ENCODE data around the gene ZBTB48. TPM values are rescaled to one million over a fixed set of nuclear protein-coding genes. Genes with fewer than 3 reads are reported as not detected.

The ZBTB48 gene
- total RNA-seq, 1 donor from 2014 or later = 20.7 TPM

DNA sequence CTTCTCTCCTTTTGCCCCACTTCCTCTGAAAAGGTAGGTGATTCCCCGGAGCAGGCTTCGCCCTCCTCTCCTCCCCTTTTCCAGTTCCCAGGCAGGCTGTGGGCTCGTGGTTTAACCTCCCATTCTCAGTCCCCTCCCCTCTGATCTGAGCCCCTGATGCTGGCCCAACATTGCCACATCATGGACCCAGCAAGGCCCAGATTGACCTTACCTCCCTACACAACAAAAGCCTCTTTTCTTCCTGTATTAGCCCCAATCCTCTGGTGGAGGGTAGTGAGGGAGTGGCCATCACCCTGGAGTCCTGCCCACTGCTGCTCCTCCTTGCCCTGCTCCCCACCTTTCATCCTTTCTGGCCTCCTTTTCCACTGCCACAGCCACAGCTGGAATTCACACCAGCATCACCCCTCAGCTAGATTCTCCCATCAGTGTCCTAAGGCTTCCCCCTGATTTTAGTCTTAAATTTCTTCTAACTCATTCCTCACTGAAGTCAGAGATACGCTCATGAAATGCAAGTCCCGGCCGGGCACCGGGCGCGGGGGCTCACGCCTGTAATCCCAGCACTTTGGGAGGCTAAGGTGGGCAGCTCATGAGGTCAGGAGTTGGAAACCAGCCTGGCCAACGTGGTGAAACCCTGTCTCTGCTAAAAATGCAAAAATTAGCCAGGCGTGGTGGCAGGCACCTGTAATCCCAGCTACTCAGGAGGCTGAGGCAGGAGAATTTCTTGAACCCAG is 7.0 kb upstream of the ZBTB48 start:
- DNase-seq (ENCODE audit: extremely low read depth, low read depth, low spot score) = no peak

DNA sequence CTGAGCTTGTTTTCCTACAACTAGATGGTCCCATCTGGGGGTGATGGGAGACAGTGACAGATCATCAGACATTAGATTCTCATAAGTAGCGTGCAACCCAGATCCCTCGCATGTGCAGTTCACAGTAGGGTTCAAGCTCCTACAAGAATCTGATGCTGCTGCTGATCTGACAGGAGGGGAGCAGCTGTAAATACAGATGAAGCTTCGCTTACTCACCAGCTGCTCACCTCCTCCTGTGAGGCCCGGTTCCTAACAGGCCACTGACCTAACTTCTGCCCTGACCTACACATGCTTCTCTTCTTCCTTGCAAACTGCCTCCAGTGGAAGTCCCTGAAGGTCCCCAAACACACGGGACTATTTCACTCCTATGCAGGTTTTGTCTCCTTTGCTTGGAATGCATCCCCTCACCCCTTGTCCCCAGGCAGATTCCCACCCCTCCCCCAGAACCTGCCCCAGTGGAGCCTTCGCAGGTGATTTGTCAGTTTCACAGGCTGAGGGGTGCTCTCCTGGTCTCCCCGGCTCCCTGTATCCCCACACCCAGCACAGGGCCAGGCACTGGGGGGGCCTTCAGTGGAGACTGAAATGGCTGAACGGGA is 5.7 kb upstream of the ZBTB48 start:
- DNase-seq (ENCODE audit: extremely low read depth, low read depth, low spot score) = no peak

DNA sequence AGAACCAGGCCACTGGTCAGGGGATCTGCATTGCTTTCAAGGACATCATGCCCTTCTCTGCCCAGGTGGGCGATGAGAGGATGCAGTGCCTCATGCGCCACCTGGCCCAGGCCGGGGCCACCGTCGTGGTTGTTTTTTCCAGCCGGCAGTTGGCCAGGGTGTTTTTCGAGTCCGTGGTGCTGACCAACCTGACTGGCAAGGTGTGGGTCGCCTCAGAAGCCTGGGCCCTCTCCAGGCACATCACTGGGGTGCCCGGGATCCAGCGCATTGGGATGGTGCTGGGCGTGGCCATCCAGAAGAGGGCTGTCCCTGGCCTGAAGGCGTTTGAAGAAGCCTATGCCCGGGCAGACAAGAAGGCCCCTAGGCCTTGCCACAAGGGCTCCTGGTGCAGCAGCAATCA is 5.0 kb upstream of the ZBTB48 start:
- DNase-seq (ENCODE audit: extremely low read depth, low read depth, low spot score) = no peak

DNA sequence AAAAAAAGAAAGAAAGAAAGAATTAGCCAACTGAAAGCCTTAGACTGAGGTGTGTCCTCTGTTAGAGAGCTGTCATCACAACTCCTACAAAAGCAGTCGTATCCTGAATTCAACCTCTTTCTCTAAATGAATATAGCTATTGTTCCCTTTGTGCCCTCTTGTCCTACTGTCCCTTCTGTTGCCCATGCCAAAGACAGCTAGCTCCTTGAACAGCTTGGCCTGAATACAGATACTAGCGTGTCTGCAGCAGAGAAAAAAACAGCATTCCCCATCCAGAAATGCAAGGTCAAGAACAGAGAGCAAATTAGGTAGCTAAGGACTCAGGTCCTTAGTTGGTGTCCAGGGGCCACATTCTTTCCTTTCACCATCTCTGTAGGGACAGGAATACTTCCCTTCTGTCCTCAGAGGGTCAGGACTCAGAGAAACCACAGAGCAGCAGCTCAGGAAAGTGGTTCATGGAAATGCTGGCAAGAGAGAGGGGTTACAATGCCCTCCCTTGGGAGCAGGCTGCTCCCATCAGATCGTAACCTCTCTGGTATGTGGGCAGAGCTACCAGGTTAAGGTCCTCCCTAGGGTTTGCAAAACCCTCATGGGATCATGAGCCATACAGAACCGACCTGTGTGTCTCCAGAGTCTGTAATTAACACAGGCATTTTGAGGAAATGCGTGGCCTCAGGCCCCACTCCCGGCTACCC is 1.8 kb upstream of the ZBTB48 start:
- DNase-seq (ENCODE audit: extremely low read depth, low read depth, low spot score) = no peak

DNA sequence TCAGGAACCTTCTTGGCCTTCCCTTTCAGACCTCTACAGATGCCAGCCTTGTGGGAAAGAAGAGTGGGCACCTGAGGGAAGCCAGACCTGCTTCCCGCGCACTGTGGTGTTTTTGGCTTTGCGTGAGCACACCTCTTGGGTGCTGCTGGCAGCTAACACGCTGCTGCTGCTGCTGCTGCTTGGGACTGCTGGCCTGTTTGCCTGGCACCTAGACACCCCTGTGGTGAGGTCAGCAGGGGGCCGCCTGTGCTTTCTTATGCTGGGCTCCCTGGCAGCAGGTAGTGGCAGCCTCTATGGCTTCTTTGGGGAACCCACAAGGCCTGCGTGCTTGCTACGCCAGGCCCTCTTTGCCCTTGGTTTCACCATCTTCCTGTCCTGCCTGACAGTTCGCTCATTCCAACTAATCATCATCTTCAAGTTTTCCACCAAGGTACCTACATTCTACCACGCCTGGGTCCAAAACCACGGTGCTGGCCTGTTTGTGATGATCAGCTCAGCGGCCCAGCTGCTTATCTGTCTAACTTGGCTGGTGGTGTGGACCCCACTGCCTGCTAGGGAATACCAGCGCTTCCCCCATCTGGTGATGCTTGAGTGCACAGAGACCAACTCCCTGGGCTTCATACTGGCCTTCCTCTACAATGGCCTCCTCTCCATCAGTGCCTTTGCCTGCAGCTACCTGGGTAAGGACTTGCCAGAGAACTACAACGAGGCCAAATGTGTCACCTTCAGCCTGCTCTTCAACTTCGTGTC is 995 bp upstream of the ZBTB48 start:
- no peak for DNase-seq (ENCODE audit: extremely low read depth, low read depth, low spot score)

DNA sequence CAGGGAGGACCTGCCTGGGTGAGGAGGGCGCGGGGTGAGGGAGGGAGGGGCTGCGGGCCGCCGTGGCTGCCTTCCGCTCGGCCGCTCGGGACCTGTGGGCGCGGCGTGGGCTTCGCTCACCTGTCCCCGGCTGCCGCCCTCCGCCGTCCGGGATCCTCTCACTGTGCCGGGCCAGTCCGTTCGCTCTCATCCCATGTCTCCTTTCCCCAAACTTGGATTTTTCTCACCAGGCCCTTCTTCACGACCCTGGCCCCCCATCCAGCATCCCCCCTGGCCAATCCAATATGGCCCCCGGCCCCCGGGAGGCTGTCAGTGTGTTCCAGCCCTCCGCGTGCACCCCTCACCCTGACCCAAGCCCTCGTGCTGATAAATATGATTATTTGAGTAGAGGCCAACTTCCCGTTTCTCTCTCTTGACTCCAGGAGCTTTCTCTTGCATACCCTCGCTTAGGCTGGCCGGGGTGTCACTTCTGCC is 362 bp downstream of the ZBTB48 start:
- no peak for DNase-seq (ENCODE audit: extremely low read depth, low read depth, low spot score)

DNA sequence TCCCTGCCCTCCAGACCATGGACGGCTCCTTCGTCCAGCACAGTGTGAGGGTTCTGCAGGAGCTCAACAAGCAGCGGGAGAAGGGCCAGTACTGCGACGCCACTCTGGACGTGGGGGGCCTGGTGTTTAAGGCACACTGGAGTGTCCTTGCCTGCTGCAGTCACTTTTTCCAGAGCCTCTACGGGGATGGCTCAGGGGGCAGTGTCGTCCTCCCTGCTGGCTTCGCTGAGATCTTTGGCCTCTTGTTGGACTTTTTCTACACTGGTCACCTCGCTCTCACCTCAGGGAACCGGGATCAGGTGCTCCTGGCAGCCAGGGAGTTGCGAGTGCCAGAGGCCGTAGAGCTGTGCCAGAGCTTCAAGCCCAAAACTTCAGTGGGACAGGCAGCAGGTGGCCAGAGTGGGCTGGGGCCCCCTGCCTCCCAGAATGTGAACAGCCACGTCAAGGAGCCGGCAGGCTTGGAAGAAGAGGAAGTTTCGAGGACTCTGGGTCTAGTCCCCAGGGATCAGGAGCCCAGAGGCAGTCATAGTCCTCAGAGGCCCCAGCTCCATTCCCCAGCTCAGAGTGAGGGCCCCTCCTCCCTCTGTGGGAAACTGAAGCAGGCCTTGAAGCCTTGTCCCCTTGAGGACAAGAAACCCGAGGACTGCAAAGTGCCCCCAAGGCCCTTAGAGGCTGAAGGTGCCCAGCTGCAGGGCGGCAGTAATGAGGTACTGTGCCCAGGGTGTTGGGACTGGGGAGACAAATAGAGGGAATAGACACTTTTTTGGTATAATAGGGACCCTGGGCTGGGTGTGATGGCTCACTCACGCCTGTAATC is 1.0 kb downstream of the ZBTB48 start:
- DNase-seq (ENCODE audit: extremely low read depth, low read depth, low spot score) = no peak

DNA sequence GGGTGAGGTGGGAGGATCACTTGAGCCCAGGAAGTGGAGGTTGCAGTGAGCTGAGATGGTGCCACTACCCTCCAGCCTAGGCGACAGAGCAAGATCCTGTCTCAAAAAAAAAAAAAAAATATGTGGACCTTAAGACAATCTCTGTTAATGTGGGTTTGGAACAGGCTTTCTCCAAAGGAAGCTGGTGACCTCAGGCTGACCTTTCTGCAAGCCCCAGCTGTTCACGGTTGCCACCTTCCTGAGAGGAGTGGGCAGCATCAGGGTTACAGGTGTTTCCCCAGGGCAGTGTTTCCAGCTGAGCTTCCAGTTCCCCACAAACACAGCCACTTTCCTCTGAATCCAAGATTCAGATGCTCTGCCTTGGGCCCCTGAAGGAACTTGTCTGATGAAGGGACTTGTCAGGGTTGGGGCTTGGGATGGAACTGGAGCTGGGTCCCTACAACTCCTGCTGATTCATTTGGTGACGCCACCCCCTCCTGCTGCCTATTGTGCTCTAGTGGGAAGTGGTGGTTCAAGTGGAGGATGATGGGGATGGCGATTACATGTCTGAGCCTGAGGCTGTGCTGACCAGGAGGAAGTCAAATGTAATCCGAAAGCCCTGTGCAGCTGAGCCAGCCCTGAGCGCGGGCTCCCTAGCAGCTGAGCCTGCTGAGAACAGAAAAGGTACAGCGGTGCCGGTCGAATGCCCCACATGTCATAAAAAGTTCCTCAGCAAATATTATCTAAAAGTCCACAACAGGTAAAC is 1.9 kb downstream of the ZBTB48 start:
- DNase-seq (ENCODE audit: extremely low read depth, low read depth, low spot score) = no peak

DNA sequence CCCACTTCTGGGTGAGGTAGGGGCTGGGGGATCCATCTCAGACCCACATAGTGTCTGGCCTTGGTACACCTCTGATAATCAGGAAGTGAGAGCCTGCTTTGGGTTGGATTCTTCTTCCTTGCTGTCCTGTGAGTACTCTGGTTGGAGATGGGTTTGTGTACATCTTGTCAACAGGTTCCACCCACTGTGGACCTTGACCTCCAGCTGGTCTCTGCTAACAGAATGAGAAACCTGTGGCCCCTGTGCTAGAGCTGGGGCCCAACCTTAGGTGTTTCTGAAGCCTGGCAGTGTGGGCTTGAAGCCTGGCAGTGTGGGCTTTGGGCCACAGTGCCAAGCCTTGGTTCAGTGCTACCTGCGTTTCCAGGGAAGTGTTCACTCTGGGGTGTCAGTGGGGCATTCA is 2.6 kb downstream of the ZBTB48 start:
- no peak for DNase-seq (ENCODE audit: extremely low read depth, low read depth, low spot score)

DNA sequence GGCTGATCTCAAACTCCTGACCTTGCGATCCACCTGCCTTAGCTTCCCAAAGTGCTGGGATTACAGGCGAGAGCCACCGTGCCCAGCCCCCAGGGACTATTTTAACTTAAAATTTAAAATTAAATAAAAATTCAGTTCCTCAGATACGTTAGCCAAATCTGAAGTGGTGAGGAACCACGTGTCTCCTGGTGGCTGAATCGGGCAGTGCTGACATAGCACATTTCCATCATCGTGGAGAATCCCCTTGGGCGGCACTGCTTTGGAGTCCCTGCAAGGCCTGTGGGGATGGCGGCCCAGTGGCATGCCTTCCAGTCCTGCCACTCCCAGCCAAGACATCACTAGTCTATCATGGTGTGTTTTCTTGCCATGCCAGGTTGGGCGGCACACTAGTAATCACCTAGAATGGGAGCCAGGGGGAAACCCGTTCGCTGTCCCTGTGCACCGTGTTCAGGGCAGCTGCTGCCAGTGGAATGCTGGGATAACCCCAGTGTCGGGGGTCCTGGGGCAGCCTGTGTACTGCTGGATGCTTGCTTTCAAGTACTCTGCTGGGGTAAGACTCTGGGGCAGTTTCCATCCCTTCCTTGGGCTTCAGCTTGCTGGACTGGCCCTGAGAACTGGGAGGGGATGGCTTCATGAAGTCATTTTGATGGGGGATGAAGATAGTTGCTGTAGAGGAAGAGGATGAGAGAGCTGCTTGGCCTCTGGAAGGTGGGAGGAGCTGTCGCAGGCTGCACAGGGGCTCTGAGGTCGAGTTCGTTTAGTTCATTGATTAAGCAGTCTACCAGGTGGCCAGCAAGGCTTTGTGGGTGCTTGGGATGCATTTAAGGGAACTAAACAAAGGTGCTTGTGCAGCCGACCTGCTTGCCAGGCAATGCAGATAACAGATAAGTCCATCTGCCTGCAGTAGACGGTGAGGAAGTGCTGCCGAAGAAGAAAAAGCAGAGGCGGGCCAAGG is 4.6 kb downstream of the ZBTB48 start:
- no peak for DNase-seq (ENCODE audit: extremely low read depth, low read depth, low spot score)

DNA sequence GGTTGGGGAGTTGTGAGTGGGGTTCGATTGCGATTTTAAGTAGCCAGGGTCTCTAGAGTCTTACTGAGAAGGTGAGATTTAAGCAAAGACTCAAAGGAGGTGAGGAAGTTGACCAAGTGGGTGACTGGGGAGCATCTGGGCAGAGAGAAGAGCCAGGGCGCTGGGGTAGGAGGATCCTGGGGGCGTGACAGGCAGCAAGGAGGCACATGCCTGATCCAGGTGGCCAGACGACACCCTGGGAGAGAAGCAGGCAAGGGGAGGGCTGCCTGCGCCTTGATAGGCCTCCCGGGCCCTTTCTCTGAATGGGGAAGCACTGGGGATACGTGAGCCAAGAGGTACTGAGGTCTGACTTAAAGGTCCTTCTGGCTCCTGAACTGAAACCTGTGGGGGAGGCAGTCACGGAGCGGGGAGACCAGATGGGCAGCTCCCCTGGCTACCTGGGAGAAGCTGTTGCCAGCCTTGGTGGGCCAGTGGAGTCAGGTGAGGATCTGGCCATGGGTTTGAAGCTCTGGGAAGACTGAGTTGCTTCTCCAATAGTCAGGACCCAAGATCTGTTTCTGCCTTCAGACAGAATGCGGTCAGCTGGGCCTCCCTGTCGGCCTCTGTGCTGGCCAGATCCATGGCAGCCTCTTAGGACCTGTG is 5.4 kb downstream of the ZBTB48 start:
- no peak for DNase-seq (ENCODE audit: extremely low read depth, low read depth, low spot score)

DNA sequence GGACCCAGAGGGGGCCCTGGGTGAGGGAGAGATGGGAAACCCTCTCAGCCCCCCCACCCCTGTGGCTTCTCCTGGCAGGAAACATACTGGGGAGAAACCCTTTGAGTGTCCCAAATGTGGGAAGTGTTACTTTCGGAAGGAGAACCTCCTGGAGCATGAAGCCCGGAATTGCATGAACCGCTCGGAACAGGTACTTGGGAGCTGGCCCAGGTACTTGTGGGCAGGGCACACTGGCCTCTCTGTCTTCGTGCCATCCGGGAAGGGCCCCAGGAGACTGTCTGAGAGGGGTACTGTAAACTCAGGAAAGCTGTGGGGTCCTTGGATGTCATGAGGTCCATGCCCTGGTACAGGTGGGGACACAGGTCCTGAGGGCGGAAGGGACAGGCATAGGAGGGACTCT is 6.0 kb downstream of the ZBTB48 start:
- DNase-seq (ENCODE audit: extremely low read depth, low read depth, low spot score) = no peak

DNA sequence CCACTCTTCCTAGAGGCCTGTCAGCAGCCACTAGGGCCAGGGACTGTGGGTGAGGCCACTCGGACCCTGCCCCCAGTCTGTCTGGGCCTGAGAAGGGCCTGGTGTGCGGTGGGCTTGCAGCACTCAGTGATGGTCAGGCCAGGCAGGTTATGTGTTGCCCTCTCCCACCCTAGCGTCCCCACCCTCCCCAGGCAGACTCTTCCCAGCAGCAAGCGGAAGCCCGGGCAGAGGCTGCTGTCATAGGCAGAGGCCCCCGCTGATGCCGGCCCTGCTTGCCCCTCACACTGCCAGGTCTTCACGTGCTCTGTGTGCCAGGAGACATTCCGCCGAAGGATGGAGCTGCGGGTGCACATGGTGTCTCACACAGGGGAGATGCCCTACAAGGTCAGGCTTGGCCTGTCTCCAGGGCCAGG is 6.6 kb downstream of the ZBTB48 start:
- no peak for DNase-seq (ENCODE audit: extremely low read depth, low read depth, low spot score)

DNA sequence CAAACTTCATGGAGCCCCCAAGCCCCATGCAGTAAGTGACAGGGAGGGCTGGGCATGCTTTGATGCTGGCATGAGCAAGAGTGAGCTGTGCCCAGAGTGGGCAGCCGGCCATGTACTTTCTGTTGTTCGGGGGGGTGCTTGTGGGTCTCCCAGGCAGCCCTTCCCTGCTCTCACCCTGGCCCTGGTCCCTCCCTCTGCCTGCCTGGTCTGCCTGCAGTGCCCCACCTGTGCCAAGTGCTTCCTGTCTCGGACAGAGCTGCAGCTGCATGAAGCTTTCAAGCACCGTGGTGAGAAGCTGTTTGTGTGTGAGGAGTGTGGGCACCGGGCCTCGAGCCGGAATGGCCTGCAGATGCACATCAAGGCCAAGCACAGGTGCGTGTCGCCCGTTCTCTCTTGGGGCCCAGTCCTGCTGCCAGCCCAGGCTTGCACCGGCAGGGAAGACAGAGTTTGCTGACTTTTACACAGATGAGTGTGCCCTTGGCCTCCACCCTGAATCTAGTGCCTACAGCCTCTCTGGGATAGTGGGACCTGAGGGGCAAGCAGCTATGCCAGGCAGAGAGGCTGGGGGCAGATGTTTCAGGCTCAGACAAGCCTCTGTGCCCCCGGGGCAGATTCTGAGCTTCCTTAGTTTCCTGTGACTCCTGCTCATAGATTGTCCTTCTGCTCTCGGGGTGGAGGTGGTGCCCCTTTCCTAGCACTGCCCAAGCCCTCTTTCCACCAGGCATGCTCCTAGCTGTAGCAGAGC is 7.6 kb downstream of the ZBTB48 start:
- DNase-seq (ENCODE audit: extremely low read depth, low read depth, low spot score) = no peak

DNA sequence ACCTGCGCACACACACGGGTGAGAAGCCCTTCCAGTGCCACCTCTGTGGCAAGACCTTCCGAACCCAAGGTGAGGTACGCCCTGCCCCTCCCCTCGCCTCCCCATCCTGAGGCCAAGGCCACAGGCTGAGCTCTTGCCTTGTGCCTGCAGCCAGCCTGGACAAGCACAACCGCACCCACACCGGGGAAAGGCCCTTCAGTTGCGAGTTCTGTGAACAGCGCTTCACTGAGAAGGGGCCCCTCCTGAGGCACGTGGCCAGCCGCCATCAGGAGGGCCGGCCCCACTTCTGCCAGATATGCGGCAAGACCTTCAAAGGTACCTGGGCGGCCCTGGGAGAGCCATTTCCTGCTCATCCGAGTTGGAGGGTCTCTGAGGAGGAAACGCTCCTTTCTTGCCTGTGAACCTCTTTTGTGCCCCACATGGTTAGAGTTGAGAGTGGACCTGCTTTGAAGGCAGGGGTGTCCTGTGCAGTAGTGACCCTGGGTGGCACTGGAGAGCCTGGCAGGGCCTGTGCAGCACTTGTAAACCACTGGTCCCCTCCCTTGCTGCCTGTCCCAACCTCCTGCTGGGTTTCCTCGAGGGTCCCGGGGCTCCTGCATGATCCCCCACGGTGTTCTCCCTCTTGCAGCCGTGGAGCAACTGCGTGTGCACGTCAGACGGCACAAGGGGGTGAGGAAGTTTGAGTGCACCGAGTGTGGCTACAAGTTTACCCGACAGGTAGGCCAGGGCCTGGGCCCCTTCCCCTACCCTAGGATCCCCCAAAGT is 8.5 kb downstream of the ZBTB48 start:
- no peak for DNase-seq (ENCODE audit: extremely low read depth, low read depth, low spot score)

DNA sequence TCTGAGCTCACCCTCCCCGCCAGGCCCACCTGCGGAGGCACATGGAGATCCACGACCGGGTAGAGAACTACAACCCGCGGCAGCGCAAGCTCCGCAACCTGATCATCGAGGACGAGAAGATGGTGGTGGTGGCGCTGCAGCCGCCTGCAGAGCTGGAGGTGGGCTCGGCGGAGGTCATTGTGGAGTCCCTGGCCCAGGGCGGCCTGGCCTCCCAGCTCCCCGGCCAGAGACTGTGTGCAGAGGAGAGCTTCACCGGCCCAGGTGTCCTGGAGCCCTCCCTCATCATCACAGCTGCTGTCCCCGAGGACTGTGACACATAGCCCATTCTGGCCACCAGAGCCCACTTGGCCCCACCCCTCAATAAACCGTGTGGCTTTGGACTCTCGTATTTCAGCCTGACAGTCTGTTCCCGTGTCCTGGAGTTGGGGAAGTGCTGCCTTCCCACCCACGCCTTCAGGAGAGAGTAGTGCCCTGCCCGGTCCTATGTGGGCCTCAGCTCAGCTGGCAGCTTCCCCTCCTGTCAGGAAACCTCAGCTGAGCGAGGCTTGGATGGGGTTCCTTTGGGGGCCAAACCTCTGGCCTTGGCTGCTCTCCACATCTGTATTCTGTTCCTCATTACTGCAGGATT is 9.2 kb downstream of the ZBTB48 start:
- no peak for DNase-seq (ENCODE audit: extremely low read depth, low read depth, low spot score)
